Activated CD4-positive, alpha-beta T cell treated with anti-CD3 and anti-CD28 coated beads, Interleukin-2, amount 50 U/mL, for 48 hours (primary cell): ENCODE results near the gene SEC31A.
A peak's percentile ranks its signal among the peaks of the same experiment; 100 is the strongest.
"Not testable (repeated sequence)": the region's sequence is repeated elsewhere in the genome, so short reads cannot be mapped to it uniquely, and the experiment has no call there.

Experiments used
- DNase-seq, 2 experiments: peaks; one replicate each; pipeline ENCODE4 v3.0.0-alpha.2; 2020

Gene SEC31A

GRCh38 chr4:82896755-82897154 is 5.8 kb upstream of the SEC31A start:
- DNase-seq, result no peak

DNA sequence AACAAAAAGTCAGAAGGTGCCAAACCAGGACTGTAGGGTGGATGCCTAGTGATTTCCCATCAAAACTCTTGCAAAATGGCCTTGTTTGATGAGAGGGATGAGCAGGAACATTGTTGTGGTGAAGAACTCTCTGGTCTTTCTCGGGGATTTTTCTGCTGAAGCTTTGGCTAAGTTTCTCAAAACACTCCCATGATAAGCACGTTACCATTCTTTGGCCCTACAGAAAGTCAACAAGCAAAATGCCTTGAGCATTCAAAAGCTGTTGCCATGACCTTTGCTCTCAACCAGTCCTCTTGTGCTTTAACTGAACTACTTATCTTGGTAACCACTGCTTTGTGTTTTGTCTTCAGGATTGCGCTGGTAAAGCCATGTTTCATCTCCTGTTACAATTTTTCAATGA is 3.0 kb upstream of the SEC31A start:
- DNase-seq, result no peak

DNA sequence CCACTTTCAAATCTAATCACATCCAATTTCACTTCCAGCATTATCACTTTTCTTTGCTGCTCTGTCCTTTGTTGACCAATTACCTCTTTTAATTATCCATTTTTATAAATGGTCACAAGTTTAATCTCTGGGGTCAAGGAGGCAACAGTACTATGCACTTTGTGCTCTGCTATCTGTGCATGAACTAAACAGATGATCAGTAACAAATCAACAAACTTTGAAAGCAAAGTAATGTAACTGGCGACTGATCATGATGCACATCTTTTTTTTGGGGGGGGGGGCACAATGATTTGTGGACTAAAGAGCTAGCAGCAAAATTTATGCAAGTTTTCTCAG is 1.5 kb upstream of the SEC31A start:
- DNase-seq, result no peak

GRCh38 chr4:82891707-82892466 is 934 bp upstream of the SEC31A start:
- DNase-seq, result no peak

- no peak for DNase-seq
Observed at GRCh38 chr4:82890528-82890900, 439 bp downstream of the SEC31A start.

DNA sequence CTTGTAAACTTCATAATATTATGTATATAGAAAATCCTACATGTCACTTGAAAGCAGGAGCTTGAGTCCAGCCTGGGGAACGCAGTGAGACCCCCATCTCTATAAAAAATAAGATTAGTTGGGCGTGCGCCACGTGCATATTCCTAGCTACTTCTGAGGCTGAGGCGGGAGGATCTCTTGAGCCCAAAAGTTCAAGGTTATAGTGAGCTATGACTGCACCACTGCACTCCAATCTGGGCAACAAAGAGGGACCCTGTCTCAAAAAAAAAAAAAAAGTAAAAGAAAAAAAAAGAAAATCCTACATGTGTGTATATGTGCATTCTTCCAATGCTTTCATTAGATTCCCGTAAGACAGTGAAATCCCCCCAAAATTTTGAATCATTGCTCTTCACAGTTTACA is 1.7 kb downstream of the SEC31A start:
- no peak for DNase-seq

DNA sequence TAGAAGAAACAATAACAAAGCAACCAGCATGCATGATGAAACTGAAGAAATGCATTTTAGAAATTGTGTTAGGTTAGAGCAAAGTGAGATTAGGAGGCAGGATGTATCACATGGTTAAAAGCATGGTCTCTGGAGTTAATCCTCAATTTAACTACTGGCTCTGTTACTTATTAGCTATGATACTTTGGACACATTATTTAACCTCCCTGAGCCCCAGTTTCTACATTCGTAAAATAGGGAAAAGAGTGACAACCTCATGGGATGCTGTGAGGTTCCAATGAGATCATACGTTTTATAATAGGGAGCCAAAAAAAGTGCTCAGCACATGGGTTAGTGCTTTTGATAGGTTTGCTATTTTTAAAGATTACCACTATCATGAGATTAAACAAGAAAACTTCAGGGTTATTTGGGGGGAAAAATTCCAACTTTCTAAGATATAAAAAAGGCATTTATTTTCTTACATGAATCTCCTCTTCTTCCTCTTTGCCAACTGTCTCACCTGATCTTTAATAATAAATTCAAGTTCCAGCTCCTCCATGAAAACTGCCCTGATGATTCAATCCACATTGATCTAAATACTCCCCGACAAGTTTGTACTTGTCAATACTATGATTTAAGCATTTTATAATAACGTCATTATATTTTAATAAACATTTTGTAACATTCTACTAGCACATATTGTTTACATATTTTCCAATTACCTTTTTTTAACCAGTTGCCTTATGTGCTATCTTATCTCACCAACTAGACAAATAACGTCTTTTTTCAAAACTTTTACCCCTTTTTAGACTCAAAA is 4.6 kb downstream of the SEC31A start:
- DNase-seq, result no peak

GRCh38 chr4:82885410-82885809 is 5.5 kb downstream of the SEC31A start:
- DNase-seq, result no peak

- no peak for DNase-seq
Observed at GRCh38 chr4:82868572-82868971, 22.4 kb downstream of the SEC31A start.

DNA sequence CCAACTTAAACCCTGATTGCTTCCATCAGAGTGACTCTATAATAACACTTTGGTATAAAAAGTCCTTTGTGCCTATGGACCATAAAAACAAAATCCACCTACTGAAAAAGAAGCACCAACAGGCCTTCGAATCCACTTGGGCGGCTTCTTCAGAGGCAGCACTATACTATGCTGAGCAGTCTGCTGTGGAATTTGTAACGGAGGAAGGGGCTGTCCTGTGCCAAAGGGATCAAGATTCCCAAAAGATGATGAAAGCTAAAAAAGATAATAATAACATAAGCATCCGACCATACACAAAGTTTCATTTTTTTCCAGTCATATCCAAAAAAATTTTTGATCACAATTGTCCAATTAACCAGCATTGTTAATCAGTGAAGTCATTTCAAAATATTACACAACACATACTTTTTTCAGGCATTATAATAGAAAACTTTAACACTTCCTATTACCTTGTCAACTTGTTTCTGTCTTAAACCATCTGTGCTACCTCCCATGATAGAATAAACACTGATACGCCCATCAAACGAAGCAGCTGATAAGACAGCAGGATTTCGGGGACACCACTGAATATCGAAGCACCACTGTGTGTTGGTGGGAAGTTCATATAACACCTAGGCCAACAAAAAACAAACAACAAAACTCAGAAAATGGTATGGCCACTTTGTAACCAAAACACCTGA is 24.1 kb downstream of the SEC31A start:
- no peak for DNase-seq

GRCh38 chr4:82866033-82866432 is 24.9 kb downstream of the SEC31A start:
- peak; percentile 12 to 13 for DNase-seq

DNA sequence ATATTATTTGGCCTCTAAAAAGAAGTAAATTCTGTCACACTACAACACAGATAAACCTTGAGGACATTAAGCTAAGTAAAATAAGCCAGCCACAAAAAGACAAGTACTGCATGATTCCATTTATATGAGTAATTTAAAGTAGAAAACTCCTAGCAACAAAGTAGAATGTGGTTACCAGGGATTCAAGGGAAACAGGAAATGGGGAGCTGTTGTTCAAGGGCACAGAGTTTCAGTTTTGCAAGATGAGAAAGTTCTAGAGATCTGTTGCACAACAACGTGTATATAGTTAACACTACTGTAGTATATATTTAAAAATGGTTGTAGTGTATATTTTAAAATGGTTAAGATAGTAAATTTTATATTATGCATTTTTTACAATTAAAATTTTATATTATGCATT is 25.4 kb downstream of the SEC31A start:
- DNase-seq, result no peak

DNA sequence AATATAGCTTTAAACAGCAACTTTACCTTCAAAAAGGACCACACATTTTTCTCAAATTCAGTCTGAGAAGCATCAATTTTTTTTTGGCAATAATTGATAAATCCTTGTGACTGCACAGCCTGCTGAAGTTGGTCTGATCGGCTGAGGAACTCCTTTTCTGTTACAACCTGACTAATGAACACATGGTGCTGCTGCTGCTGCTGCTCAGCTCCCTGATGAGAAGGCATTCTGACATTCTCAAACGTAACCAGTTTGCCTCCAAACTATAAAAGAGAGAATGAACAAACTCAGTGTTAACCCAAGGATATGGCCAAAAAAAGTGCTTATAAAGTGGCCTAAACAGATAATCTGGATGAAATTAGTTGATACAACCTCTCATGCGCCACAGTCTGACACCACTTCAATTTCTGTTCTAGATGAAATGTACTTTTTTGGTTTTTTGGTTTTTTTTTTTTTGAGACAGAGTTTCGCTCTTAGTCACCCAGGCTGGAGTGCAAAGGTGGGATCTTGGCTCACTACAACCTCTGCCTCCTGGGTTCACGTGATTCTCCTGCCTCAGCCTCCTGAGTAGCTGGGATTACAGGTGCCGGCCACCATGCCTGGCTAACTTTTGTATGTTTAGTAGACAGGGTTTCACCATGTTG is 26.5 kb downstream of the SEC31A start:
- DNase-seq, result peak; percentile 7 to 20

DNA sequence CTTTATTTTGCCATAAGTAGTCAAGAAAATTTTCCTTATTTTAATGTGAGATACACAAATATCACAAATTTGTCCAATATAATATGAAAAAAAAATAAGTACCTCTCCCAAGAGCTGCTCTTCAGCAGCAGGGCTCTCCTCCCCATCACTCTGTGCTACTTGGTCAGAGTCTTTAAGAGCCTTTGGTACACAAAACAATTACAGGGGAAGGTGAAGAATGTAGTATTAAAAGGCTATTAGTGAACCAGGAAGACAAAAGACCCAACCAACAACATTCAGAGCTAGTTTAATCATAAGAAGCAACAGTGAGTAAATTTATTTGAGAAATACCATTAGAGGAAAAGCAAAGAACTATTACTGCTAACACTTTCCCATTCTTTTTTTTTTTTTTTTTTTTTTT is 29.4 kb downstream of the SEC31A start:
- no peak for DNase-seq

- not testable (repeated sequence) for DNase-seq
Observed at GRCh38 chr4:82860487-82860886, 30.5 kb downstream of the SEC31A start.

DNA sequence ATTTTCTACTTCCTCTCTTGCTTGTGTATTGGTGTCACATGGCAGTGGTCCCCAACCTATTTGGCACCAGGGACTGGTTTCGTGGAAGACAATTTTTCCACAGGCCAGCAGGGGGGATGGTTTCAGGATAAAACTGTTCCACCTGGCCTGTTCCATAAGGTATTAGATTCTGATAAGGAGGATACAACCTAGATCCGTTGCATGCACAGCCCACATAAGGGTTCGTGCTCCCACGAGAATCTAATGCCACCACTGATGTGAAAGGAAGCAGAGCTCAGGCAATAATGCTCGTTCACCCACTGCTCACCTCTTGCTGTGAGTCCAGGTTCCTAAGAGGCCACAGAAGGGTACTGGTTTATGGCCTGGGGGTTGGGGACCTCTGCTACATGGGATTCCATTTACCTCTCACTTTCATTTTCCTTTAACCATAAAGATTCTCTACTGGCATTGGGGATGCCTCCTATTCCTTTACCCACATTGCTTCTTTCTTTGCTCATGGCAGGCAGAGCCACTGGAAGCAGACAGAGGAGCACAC is 38.1 kb downstream of the SEC31A start:
- no peak for DNase-seq

DNA sequence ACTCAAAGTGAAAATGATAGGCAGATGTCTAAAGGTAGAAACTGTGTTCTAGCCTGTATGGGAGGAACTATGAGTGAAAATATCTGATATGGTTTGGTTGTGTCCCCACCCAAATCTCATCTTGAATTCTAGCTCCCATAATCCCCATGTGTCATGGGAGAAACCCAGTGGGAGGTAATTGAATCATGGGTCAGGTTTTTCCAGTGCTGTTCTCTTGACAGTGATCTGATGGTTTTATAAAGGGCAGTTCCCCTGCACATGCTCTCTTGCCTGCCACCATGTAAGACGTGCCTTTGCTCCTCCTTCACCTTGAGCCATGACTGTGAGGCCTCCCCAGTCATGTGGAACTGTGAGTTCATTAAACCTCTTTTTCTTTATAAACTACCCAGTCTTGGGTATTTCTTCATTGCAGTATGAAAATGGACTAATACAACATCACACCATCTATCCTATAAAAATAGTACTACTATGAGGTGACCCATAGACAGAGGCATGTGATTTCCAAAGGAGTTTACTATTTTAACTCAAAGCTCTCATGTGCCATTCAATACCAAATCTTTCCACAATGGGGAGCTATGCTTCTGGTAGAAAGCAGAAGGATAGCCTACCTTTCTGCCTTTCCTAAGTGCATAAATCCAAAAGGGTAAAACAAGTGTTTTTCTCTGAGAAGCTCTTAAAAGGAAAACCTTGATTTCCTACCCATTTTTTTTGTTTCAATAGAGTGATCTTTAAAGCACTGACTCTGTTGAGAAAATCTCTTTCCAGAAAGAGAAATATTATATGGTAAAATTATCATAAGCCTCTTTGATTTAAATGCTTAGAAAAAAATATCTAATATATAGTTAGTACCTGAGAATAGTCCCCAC is 38.8 kb downstream of the SEC31A start:
- DNase-seq, result no peak

DNA sequence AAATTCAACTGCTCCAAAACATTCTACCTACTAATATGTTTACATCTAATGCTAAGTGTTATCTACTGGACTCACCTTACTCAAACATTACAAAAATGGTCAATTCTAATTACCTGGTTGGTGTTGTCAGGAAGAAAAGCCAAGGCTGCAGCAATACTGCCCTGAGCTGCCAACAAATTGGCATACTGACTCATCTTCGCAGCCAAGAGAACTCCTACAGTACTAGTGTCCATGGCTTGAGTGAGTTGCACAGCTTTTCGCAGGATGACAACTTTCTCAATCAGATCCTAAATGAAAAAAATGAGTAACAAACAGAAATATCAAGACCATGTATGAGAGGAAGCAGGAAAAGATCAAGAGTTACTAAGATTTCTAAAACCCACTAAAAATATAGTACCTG is 39.6 kb downstream of the SEC31A start:
- no peak for DNase-seq

GRCh38 chr4:82850684-82851083 is 40.3 kb downstream of the SEC31A start:
- DNase-seq, result no peak

DNA sequence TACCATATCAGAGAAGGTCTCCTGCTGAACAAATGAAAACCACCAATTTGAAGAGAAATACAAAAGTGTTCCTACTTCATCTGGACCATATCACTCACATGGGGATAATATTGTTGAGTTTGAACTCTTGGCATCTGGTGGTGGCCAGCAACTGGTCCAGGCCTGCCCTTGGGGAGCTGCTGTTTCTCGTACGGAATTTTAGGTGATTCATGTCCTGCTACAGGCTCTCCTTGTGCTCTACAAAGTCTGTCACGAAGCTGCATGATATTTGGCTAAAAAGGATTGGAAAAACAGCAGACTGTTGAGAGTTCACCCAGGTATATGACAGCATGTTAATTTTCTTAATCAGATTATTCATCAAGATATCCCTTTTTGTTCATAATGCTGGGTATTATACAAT is 42.2 kb downstream of the SEC31A start:
- no peak for DNase-seq

DNA sequence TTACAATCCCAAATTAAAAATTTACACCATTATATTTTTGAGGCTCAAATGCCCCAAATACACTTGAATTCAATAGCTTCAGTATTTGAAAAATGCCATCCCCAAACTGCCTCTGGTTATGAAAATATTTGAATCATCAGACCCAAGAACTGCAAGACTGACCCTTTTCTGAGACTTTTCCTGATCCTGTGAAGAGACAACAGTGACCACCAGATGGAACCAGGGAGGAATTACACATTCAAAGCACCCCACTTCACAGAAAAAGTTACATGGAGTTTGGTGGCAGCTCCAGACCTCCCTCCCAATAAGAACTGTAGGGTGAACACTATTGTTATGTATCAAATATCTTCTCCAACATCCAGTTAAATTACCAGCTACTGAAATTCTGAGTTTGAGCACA is 48.4 kb downstream of the SEC31A start:
- no peak for DNase-seq

GRCh38 chr4:82839624-82840023 is 51.3 kb downstream of the SEC31A start:
- DNase-seq, result no peak
